ENCODE data around the gene SUMF1. TPM values are rescaled to one million over a fixed set of nuclear protein-coding genes. Genes with fewer than 3 reads are reported as not detected.

SUMF1 gene
- polyA plus RNA-seq, 1 donor, result 44.0 TPM

GRCh38 chr3:4392992-4393391 lies 74.1 kb downstream of the SUMF1 start:
- DNase-seq, result no peak

- no peak for DNase-seq
Observed at GRCh38 chr3:4387210-4388204, 79.6 kb downstream of the SUMF1 start.

GRCh38 chr3:4385201-4385600 lies 81.9 kb downstream of the SUMF1 start:
- no peak for DNase-seq

GRCh38 chr3:4380013-4380412 lies 87.1 kb downstream of the SUMF1 start:
- no peak for DNase-seq

- no peak for DNase-seq
Observed at GRCh38 chr3:4376499-4376898, 90.6 kb downstream of the SUMF1 start.

GRCh38 chr3:4375911-4376310 lies 91.2 kb downstream of the SUMF1 start:
- no peak for DNase-seq

GRCh38 chr3:4373669-4374068 lies 93.4 kb downstream of the SUMF1 start:
- DNase-seq, result no peak

- no peak for DNase-seq
Observed at GRCh38 chr3:4362523-4362922, 104.5 kb downstream of the SUMF1 start.

- DNase-seq, result no peak
Observed at GRCh38 chr3:4360817-4361216, 106.3 kb downstream of the SUMF1 start.

- DNase-seq, result no peak
Observed at GRCh38 chr3:4359805-4360502, 107.1 kb downstream of the SUMF1 start.

- no peak for DNase-seq
Observed at GRCh38 chr3:4358273-4358672, 108.8 kb downstream of the SUMF1 start.

- no peak for DNase-seq
Observed at GRCh38 chr3:4356546-4357410, 110.3 kb downstream of the SUMF1 start.

GRCh38 chr3:4356220-4356540 lies 110.9 kb downstream of the SUMF1 start:
- no peak for DNase-seq

- DNase-seq, result peak; percentile 82
Observed at GRCh38 chr3:4355401-4356219, 111.5 kb downstream of the SUMF1 start.

GRCh38 chr3:4351872-4352271 lies 115.2 kb downstream of the SUMF1 start:
- DNase-seq, result no peak

GRCh38 chr3:4351164-4351855 lies 115.8 kb downstream of the SUMF1 start:
- no peak for DNase-seq

- DNase-seq, result peak; percentile 73
Observed at GRCh38 chr3:4350789-4351163, 116.3 kb downstream of the SUMF1 start.

GRCh38 chr3:4343258-4343657 lies 123.8 kb downstream of the SUMF1 start:
- no peak for DNase-seq

- no peak for DNase-seq
Observed at GRCh38 chr3:4341336-4341675, 125.8 kb downstream of the SUMF1 start.

GRCh38 chr3:4340411-4341335 lies 126.4 kb downstream of the SUMF1 start:
- peak; percentile 59 for DNase-seq
